ENCODE data around the gene CCDC86. TPM values are rescaled to one million over a fixed set of nuclear protein-coding genes. Genes with fewer than 3 reads are reported as not detected.

The CCDC86 gene
- total RNA-seq, 2 experiments from 2014 or later: 52.1 to 75.1 TPM

- ChIA-PET CTCF (interaction anchor here (1.0 to 3.6 kb wide), 3 partner anchors 11 to 112 kb away, joined by 3 to 74 read pairs (median 7); no protein-coding TSS in a partner anchor), POLR2A (interaction anchor here (0.6 to 1.5 kb wide), 2 partner anchors 15 to 305 kb away, joined by 3 to 4 read pairs; no protein-coding TSS in a partner anchor)
- no peaks in the 10 kb centered on the region for H3K27me3 Mint-ChIP-seq
- H3K27ac Mint-ChIP-seq: peak overlapping the region; percentile 3
- DNase-seq: no peak
- no peaks in the 10 kb centered on the region for H3K9me3 Mint-ChIP-seq (ENCODE audit: low read depth)
- H3K4me1 Mint-ChIP-seq: no peaks in the 10 kb centered on the region
- no peak overlapping the region for H3K4me3 Mint-ChIP-seq
- H3K36me3 Mint-ChIP-seq (ENCODE audit: low read depth): peaks cover 39% of the 10 kb centered on the region
- intact Hi-C loops (cut with DNase I, micrococcal nuclease): no loop called here
- ATAC-seq: no peak
These were observed 48.0 kb downstream of the CCDC86 start for GRCh38 chr11:60889869-60890311.

GRCh38 chr11:60890696-60891095, 48.8 kb downstream of the CCDC86 start:
- Mint-ChIP-seq H3K27ac (no peak overlapping the region), H3K27me3 (no peaks in the 10 kb centered on the region), H3K36me3 (ENCODE audit: low read depth) (peaks cover 42% of the 10 kb centered on the region), H3K4me3 (no peak overlapping the region), H3K4me1 (no peaks in the 10 kb centered on the region), H3K9me3 (ENCODE audit: low read depth) (no peaks in the 10 kb centered on the region)
- CTCF ChIA-PET: interaction anchor here (1.6 to 2.4 kb wide), 2 partner anchors 11 to 60 kb away, joined by 4 to 7 read pairs; no protein-coding TSS in a partner anchor
- intact Hi-C loops (cut with DNase I, micrococcal nuclease): no loop called here
- POLR2A ChIA-PET: interaction anchor here (0.7 to 1.5 kb wide), 2 partner anchors 14 to 47 kb away, joined by 3 to 4 read pairs; no protein-coding TSS in a partner anchor
- no peak for ATAC-seq
- DNase-seq: no peak

- DNase-seq: no peak
- H3K27ac Mint-ChIP-seq: no peak overlapping the region
- peaks cover 47% of the 10 kb centered on the region for H3K36me3 Mint-ChIP-seq (ENCODE audit: low read depth)
- no peak for ATAC-seq
- CTCF ChIA-PET: interaction anchor here (1.6 to 2.4 kb wide), 2 partner anchors 10 to 61 kb away, joined by 4 to 7 read pairs; no protein-coding TSS in a partner anchor
- intact Hi-C loops (cut with DNase I, micrococcal nuclease): no loop called here
- H3K4me1 Mint-ChIP-seq: no peaks in the 10 kb centered on the region
- no peaks in the 10 kb centered on the region for H3K27me3 Mint-ChIP-seq
- POLR2A ChIA-PET: interaction anchor here (0.9 to 1.5 kb wide), 2 partner anchors 14 to 16 kb away, joined by 3 to 4 read pairs; no protein-coding TSS in a partner anchor
- no peak overlapping the region for H3K4me3 Mint-ChIP-seq
- H3K9me3 Mint-ChIP-seq (ENCODE audit: low read depth): no peaks in the 10 kb centered on the region
These were observed 49.3 kb downstream of the CCDC86 start for GRCh38 chr11:60891103-60891741.

- ChIA-PET POLR2A (no interaction called here), CTCF (interaction anchor here (1.2 to 2.9 kb wide), 3 partner anchors 8 to 65 kb away, joined by 3 to 10 read pairs (median 5); no protein-coding TSS in a partner anchor)
- Mint-ChIP-seq H3K4me3 (no peak overlapping the region), H3K9me3 (ENCODE audit: low read depth) (no peaks in the 10 kb centered on the region), H3K36me3 (ENCODE audit: low read depth) (peaks cover 58% of the 10 kb centered on the region), H3K4me1 (no peaks in the 10 kb centered on the region), H3K27me3 (no peaks in the 10 kb centered on the region), H3K27ac (no peak overlapping the region)
- ATAC-seq (no peak), DNase-seq (no peak)
- intact Hi-C loops (cut with DNase I, micrococcal nuclease): no loop called here
These were observed 53.8 kb downstream of the CCDC86 start for GRCh38 chr11:60895687-60896086.

- H3K4me3 Mint-ChIP-seq: no peak overlapping the region
- no peak for ATAC-seq
- H3K36me3 Mint-ChIP-seq (ENCODE audit: low read depth): peaks cover 68% of the 10 kb centered on the region
- H3K27me3 Mint-ChIP-seq: no peaks in the 10 kb centered on the region
- ChIA-PET POLR2A (no interaction called here), CTCF (interaction anchor here (1.0 to 1.5 kb wide), 3 partner anchors 15 to 289 kb away, joined by 3 to 4 read pairs (median 4); no protein-coding TSS in a partner anchor)
- no peaks in the 10 kb centered on the region for H3K9me3 Mint-ChIP-seq (ENCODE audit: low read depth)
- intact Hi-C loops (cut with DNase I, micrococcal nuclease): no loop called here
- no peak for DNase-seq
- H3K27ac Mint-ChIP-seq: no peak overlapping the region
- H3K4me1 Mint-ChIP-seq: no peaks in the 10 kb centered on the region
These were observed 55.6 kb downstream of the CCDC86 start for GRCh38 chr11:60897496-60897895.

- DNase-seq: peak; percentile 32
- Mint-ChIP-seq H3K27me3 (no peaks in the 10 kb centered on the region), H3K27ac (no peak overlapping the region), H3K36me3 (ENCODE audit: low read depth) (peaks cover 72% of the 10 kb centered on the region), H3K4me3 (no peak overlapping the region), H3K9me3 (ENCODE audit: low read depth) (no peaks in the 10 kb centered on the region), H3K4me1 (peaks cover 12% of the 10 kb centered on the region)
- CTCF ChIA-PET: interaction anchor here (0.6 to 2.4 kb wide), 12 partner anchors 8 to 1048 kb away, joined by 3 to 18 read pairs (median 4); partner anchors contain the start of gene TMEM109
- POLR2A ChIA-PET: interaction anchor here (1.0 kb wide), 1 partner anchor 15 kb away, joined by 3 read pairs; no protein-coding TSS in a partner anchor
- ATAC-seq: peak; percentile 87
- intact Hi-C loops (cut with DNase I, micrococcal nuclease): loop anchor here (1.0 to 2.0 kb wide), 2 partner anchors 68 kb away; no protein-coding TSS in a partner anchor
These were observed 57.4 kb downstream of the CCDC86 start for GRCh38 chr11:60899046-60899936.

GRCh38 chr11:60899977-60900376, 58.1 kb downstream of the CCDC86 start:
- no peak overlapping the region for H3K27ac Mint-ChIP-seq
- no peaks in the 10 kb centered on the region for H3K9me3 Mint-ChIP-seq (ENCODE audit: low read depth)
- intact Hi-C loops (cut with DNase I, micrococcal nuclease): loop anchor here (1.0 to 10.0 kb wide), 3 partner anchors 69 to 525 kb away; partner anchors contain the start of gene CPSF7 (in 1 of the 2)
- H3K4me3 Mint-ChIP-seq: no peak overlapping the region
- H3K36me3 Mint-ChIP-seq (ENCODE audit: low read depth): peaks cover 69% of the 10 kb centered on the region
- peaks cover 18% of the 10 kb centered on the region for H3K4me1 Mint-ChIP-seq
- CTCF ChIA-PET: interaction anchor here (0.6 to 2.4 kb wide), 12 partner anchors 13 to 1047 kb away, joined by 3 to 18 read pairs (median 4); partner anchors contain the start of gene TMEM109
- H3K27me3 Mint-ChIP-seq: no peaks in the 10 kb centered on the region
- POLR2A ChIA-PET: interaction anchor here (1.0 kb wide), 1 partner anchor 15 kb away, joined by 3 read pairs; no protein-coding TSS in a partner anchor
- DNase-seq (no peak), ATAC-seq (no peak)

Other genes with a start within 250 kb of the CCDC86 start
- gene MS4A8, start 142.5 kb upstream of the CCDC86 start, total RNA-seq: not detected
- not detected for gene MS4A18, start 117.4 kb upstream of the CCDC86 start, total RNA-seq
- gene MS4A15, start 85.2 kb upstream of the CCDC86 start, total RNA-seq: not detected
- not detected for gene MS4A10, start 56.8 kb upstream of the CCDC86 start, total RNA-seq
- under 1 TPM; 0.11 to 0.18 TPM for gene PTGDR2, start 13.8 kb downstream of the CCDC86 start, total RNA-seq
- not detected for gene ZP1, start 25.4 kb downstream of the CCDC86 start, total RNA-seq
- gene PRPF19, start 64.5 kb downstream of the CCDC86 start, total RNA-seq: 100 to 1,000 TPM; 148 to 197 TPM
- 10 to 100 TPM; 80.3 to 89.1 TPM for gene TMEM109, start 72.0 kb downstream of the CCDC86 start, total RNA-seq
- 1 to 10 TPM; 1.9 to 2.0 TPM for gene TMEM132A, start 82.3 kb downstream of the CCDC86 start, total RNA-seq
- 1 to 10 TPM; 7.0 to 9.6 TPM for gene SLC15A3, start 110.1 kb downstream of the CCDC86 start, total RNA-seq
- 100 to 1,000 TPM; 286 to 377 TPM for gene CD6, start 129.6 kb downstream of the CCDC86 start, total RNA-seq

Measured in activated CD4-positive, alpha-beta T cell treated with anti-CD3 and anti-CD28 coated beads for 36 hours (primary cell).